ENCODE measurements around the gene TPRN.

TPRN gene

GRCh38 chr9:137200311-137201204 lies at the start of gene TPRN:
TPRN (minus strand) TSS chr9:137200741; CDS start chr9:137200711, 30 bp downstream.
- DNase-seq, result peak; percentile 99
- H3K36me3 Mint-ChIP-seq (ENCODE audit: low read depth), result no peaks in the 10 kb centered on the region
- H3K27me3 Mint-ChIP-seq (ENCODE audit: low read depth, poor library complexity), result no peaks in the 10 kb centered on the region
- peak within 1 kb of the TSS; percentile 84 for H3K4me3 Mint-ChIP-seq
- no peak for TF ChIP-seq CTCF (IDR thresholded peaks at IDR 0.05)
- H3K9me3 Mint-ChIP-seq, result no peaks in the 10 kb centered on the region
- H3K27ac Mint-ChIP-seq, result peak within 1 kb of the TSS; percentile 68
- peaks cover 42% of the 10 kb centered on the region for H3K4me1 Mint-ChIP-seq

GRCh38 chr9:137247916-137248175 lies 47.3 kb upstream of the TPRN start:
- Mint-ChIP-seq H3K9me3 (no peaks in the 10 kb centered on the region), H3K27me3 (ENCODE audit: low read depth, poor library complexity) (peaks cover 10% of the 10 kb centered on the region), H3K4me1 (peaks cover 55% of the 10 kb centered on the region), H3K27ac (no peak overlapping the region), H3K36me3 (ENCODE audit: low read depth) (peaks cover 7% of the 10 kb centered on the region), H3K4me3 (no peak overlapping the region)
- TF ChIP-seq CTCF (IDR thresholded peaks at IDR 0.05), result no peak
- no peak for DNase-seq

GRCh38 chr9:137247135-137247915 lies 46.8 kb upstream of the TPRN start:
- DNase-seq, result no peak
- TF ChIP-seq CTCF (IDR thresholded peaks at IDR 0.05), result no peak
- peaks cover 12% of the 10 kb centered on the region for H3K36me3 Mint-ChIP-seq (ENCODE audit: low read depth)
- H3K9me3 Mint-ChIP-seq, result no peaks in the 10 kb centered on the region
- H3K27me3 Mint-ChIP-seq (ENCODE audit: low read depth, poor library complexity), result peaks cover 10% of the 10 kb centered on the region
- H3K27ac Mint-ChIP-seq, result no peak overlapping the region
- peaks cover 60% of the 10 kb centered on the region for H3K4me1 Mint-ChIP-seq
- H3K4me3 Mint-ChIP-seq, result no peak overlapping the region

GRCh38 chr9:137245450-137246421 lies 45.2 kb upstream of the TPRN start:
- Mint-ChIP-seq H3K27me3 (ENCODE audit: low read depth, poor library complexity) (peaks cover 10% of the 10 kb centered on the region), H3K27ac (no peak overlapping the region), H3K36me3 (ENCODE audit: low read depth) (peaks cover 15% of the 10 kb centered on the region), H3K9me3 (no peaks in the 10 kb centered on the region), H3K4me1 (peaks cover 54% of the 10 kb centered on the region), H3K4me3 (no peak overlapping the region)
- DNase-seq, result no peak
- no peak for TF ChIP-seq CTCF (IDR thresholded peaks at IDR 0.05)

- Mint-ChIP-seq H3K27me3 (ENCODE audit: low read depth, poor library complexity) (peaks cover 10% of the 10 kb centered on the region), H3K27ac (peak overlapping the region; percentile 22)
These were observed 44.2 kb upstream of the TPRN start for GRCh38 chr9:137244486-137245449.

More at GRCh38 chr9:137244486-137245449, 44.2 kb upstream of the TPRN start:
- peaks cover 15% of the 10 kb centered on the region for H3K36me3 Mint-ChIP-seq (ENCODE audit: low read depth)
- no peaks in the 10 kb centered on the region for H3K9me3 Mint-ChIP-seq
- no peak for DNase-seq
- H3K4me3 Mint-ChIP-seq, result no peak overlapping the region
- no peak for TF ChIP-seq CTCF (IDR thresholded peaks at IDR 0.05)
- H3K4me1 Mint-ChIP-seq, result peaks cover 50% of the 10 kb centered on the region
